Body of pancreas (tissue), 4 donors: ENCODE results near the gene PTGFR.

ENCODE experiments used
- CTCF ChIP-seq, 7 experiments: fragments of 450-650 bp in 4 of 7; fragments of 200-600 bp in 3 of 7; sonication (generic) in 3 of 7; IDR thresholded peaks; one replicate each; pipeline ENCODE4 v1.5.1; 2016 to 2019; ENCODE audit warnings: antibody characterized with exemption in 7 of 7
- POLR2A ChIP-seq, 3 donors: fragments of 450-650 bp; IDR thresholded peaks; one replicate each; pipeline ENCODE4 v1.6.1; 2016; ENCODE audit warnings: antibody characterized with exemption in 3 of 3, mild to moderate bottlenecking in 2 of 3

- TF ChIP-seq CTCF (IDR thresholded peaks at IDR 0.05) (no peak), POLR2A (IDR thresholded peaks at IDR 0.05) (no peak)
These were observed 16.7 kb upstream of the PTGFR start for GRCh38 chr1:78474092-78474491.
